GM12878 (cell line): ENCODE data around the gene NFE2L2. TPM values are rescaled to one million over a fixed set of nuclear protein-coding genes. Genes with fewer than 3 reads are reported as not detected.

Source experiments
- ATAC-seq: fragments of 200-7000 bp; cut with Tn5 transposase; 3 replicates; pipeline ENCODE4 v1.9.1; 2020; ENCODE audit warnings: mild to moderate bottlenecking, moderate library complexity
- BruUV-seq: library from RNA; stranded (reverse); fragments of 400-500 nt; replicated peaks from 2 replicates; lab custom pipeline; 2021; lab: Mats Ljungman, UMichigan
- CTCF ChIA-PET: fragments of 300-600 bp; sonication (Branson Sonifier 250); formaldehyde crosslinking; extraction: SDS; loops from one replicate; lab custom pipeline; 2021; ENCODE audit warnings: inconsistent platforms; lab: Yijun Ruan, JAX
- POLR2A ChIA-PET: fragments of 350-600 bp; formaldehyde crosslinking; extraction: SDS; loops from one replicate; lab custom pipeline; 2021; ENCODE audit warnings: inconsistent platforms; lab: Charles Lee
- RAD21 ChIA-PET: fragments of 300-600 bp; sonication (Branson Sonifier 250); formaldehyde crosslinking; loops from one replicate; lab custom pipeline; 2023; ENCODE audit warnings: antibody characterized with exemption; ENCODE audit not compliant: unreplicated experiment; lab: Charles Lee
- SMC1A ChIA-PET: fragments of 300-600 bp; sonication (Branson Sonifier 250); formaldehyde crosslinking; loops from one replicate; lab custom pipeline; 2023; ENCODE audit not compliant: unreplicated experiment, uncharacterized antibody; lab: Charles Lee
- DNase-seq: peaks from one replicate; pipeline ENCODE4 v3.0.0-alpha.2; 2011; ENCODE audit warnings: low read depth, low spot score
- FAIRE-seq: peaks from 3 replicates; lab custom pipeline; 2011; peaks lifted over from hg19 to GRCh38; lab: Jason Lieb, UNC
- H2AFZ ChIP-seq: 2 replicates; pipeline ENCODE4 v1.6.0; 2011; ENCODE audit warnings: low read depth, low read length, control low read depth; ENCODE audit not compliant: control insufficient read depth
- H3K27ac ChIP-seq: 2 replicates; pipeline ENCODE4 v1.5.1; 2011; ENCODE audit warnings: control low read depth; ENCODE audit not compliant: control insufficient read depth, insufficient read depth
- H3K27me3 ChIP-seq, 2 experiments: replicated peaks in 1 of 2; 2 replicates each; pipeline versions ENCODE4 v1.6.0 to v1.6.1; 2011; ENCODE audit warnings: low read length in 1 of 2; ENCODE audit not compliant: control insufficient read depth in 2 of 2, insufficient read depth in 2 of 2
- H3K36me3 ChIP-seq, 2 experiments: 2 replicates each; pipeline ENCODE4 v1.5.1; 2011; ENCODE audit warnings: low read length in 1 of 2; ENCODE audit not compliant: control insufficient read depth in 2 of 2, insufficient read depth in 2 of 2
- H3K4me1 ChIP-seq: 2 replicates; pipeline ENCODE4 v1.6.1; 2011; ENCODE audit warnings: mild to moderate bottlenecking, low read length, moderate library complexity, mixed read lengths; ENCODE audit not compliant: control insufficient read depth, insufficient read depth
- H3K4me2 ChIP-seq: 2 replicates; pipeline ENCODE4 v1.6.0; 2011; ENCODE audit warnings: control low read depth; ENCODE audit not compliant: control insufficient read depth, insufficient read depth
- H3K4me3 ChIP-seq: fragments of 200-600 bp; sonication (generic); 2 replicates; pipeline ENCODE4 v1.5.1; 2016
- H3K79me2 ChIP-seq: 2 replicates; pipeline ENCODE4 v1.6.0; 2011; ENCODE audit warnings: low read length; ENCODE audit not compliant: control insufficient read depth, insufficient read depth
- H3K9ac ChIP-seq: 2 replicates; pipeline ENCODE4 v1.8.0; 2011; ENCODE audit warnings: low read length, control low read depth, mixed read lengths; ENCODE audit not compliant: control insufficient read depth, insufficient read depth
- H3K9me3 ChIP-seq: replicated peaks from 3 replicates; pipeline ENCODE4 v1.5.1; 2011; ENCODE audit warnings: mild to moderate bottlenecking, low read length; ENCODE audit not compliant: control insufficient read depth, insufficient read depth
- H4K20me1 ChIP-seq: 2 replicates; pipeline ENCODE4 v1.6.0; 2011; ENCODE audit not compliant: control insufficient read depth, insufficient read depth
- CTCF ChIP-seq, 3 experiments: IDR thresholded peaks in 2 of 3; conservative IDR thresholded peaks in 1 of 3; 2 replicates each; pipeline ENCODE4 v1.5.1; 2011; ENCODE audit warnings: low read depth in 3 of 3, low read length in 3 of 3, mild to moderate bottlenecking in 3 of 3, control low read depth in 2 of 3, moderate library complexity in 2 of 3, inconsistent platforms in 1 of 3, mixed read lengths in 1 of 3; ENCODE audit not compliant: control insufficient read depth in 2 of 3, insufficient read depth in 1 of 3; ENCODE audit errors: extremely low read depth in 1 of 3
- KDM1A ChIP-seq: fragments of 200-600 bp; sonication (generic); IDR thresholded peaks from 2 replicates; pipeline ENCODE4 v1.6.1; 2016; ENCODE audit warnings: borderline replicate concordance
- NR2C2 ChIP-seq: IDR thresholded peaks from 2 replicates; pipeline ENCODE4 v1.6.1; 2011; ENCODE audit warnings: borderline replicate concordance, low read depth; ENCODE audit not compliant: control insufficient read depth, insufficient read length
- PML ChIP-seq: IDR thresholded peaks from 2 replicates; pipeline ENCODE4 v1.6.1; 2012; ENCODE audit warnings: low read length, inconsistent platforms
- RAD21 ChIP-seq: IDR thresholded peaks from 2 replicates; pipeline ENCODE4 v1.6.1; 2011; ENCODE audit warnings: mild to moderate bottlenecking, low read depth, low read length, moderate library complexity; ENCODE audit not compliant: insufficient read depth
- SMC3 ChIP-seq: IDR thresholded peaks from 2 replicates; pipeline ENCODE4 v1.6.1; 2011; ENCODE audit warnings: low read length, improper control_type of control experiment, borderline replicate concordance
- WGBS: methylation state at CpG from one replicate; pipeline ENCODE4 v1.1.6; 2016; ENCODE audit warnings: low lambda C conversion rate; ENCODE audit not compliant: insufficient replicate concordance, insufficient coverage; ENCODE audit errors: missing lambda C conversion rate; 5-methylcytosine and 5-hydroxymethylcytosine counted together
- in situ Hi-C: fragments of 300-500 bp; cut with MboI; formaldehyde crosslinking; loops from 9 replicates; pipeline ENCODE4 v1.14.3; 2018; ENCODE audit warnings: mixed read lengths
- intact Hi-C: fragments of 100-400 bp; cut with micrococcal nuclease; formaldehyde crosslinking; loops from one replicate; pipeline ENCODE4 v1.14.2; 2022; ENCODE audit not compliant: unreplicated experiment
- polyA plus RNA-seq, 11 experiments: library from polyadenylated mRNA; depleted of rRNA in 4 of 11; unstranded in 6 of 11; stranded (reverse) in 5 of 11; fragments of >200 nt; fragmentation: Nextera tagmentation in 4 of 11; fragmentation: Illumina TruSeq in 1 of 11; extraction: Ambion mirVana in 4 of 11; extraction: Trizol in 1 of 11; gene quantifications; 1 replicate in 1 of 11; 2 replicates in 10 of 11; pipeline versions ENCODE4 v1.2.1 to v1.2.3, GENCODE V29; 2011 to 2016; ENCODE audit warnings: inconsistent platforms in 2 of 11, missing spikeins in 2 of 11, low read depth in 1 of 11
- total RNA-seq, 4 experiments: library from RNA; depleted of rRNA in 3 of 4; stranded (reverse); fragments of >200 nt in 3 of 4; fragmentation: Illumina TruSeq in 1 of 4; extraction: Trizol in 1 of 4; gene quantifications; 2 replicates each; pipeline versions ENCODE4 v1.2.1 to v1.2.3, GENCODE V29; 2013 to 2021

NFE2L2 gene
- total and polyA plus RNA-seq, 10 of the 15 experiments (the other 5 are each of a cell fraction or from before 2014, with no cell fraction given): 18.4 to 69.8 (median 37.1) TPM

- no peak for DNase-seq
Measured at GRCh38 chr2:177296040-177296439, 31.5 kb upstream of the NFE2L2 start.

More at GRCh38 chr2:177296040-177296439, 31.5 kb upstream of the NFE2L2 start:
- intact Hi-C loops: loop anchor here (1.0 to 10.0 kb wide), 2 partner anchors 33 to 131 kb away; no protein-coding TSS in a partner anchor
- ChIA-PET SMC1A (interaction anchor here (0.6 to 5.7 kb wide), 16 partner anchors 13 to 147 kb away, joined by 3 to 126 read pairs (median 4); partner anchors contain the start of gene NFE2L2), RAD21 (interaction anchor here (0.6 to 2.7 kb wide), 12 partner anchors 14 to 147 kb away, joined by 3 to 38 read pairs (median 4); partner anchors contain the start of gene NFE2L2), CTCF (interaction anchor here (0.6 to 6.3 kb wide), 23 partner anchors 9 to 140 kb away, joined by 3 to 162 read pairs (median 4); partner anchors contain the start of gene NFE2L2), POLR2A (interaction anchor here (0.5 to 1.7 kb wide), 3 partner anchors 19 to 110 kb away, joined by 3 to 18 read pairs (median 3); partner anchors contain the start of gene NFE2L2)
- no peak overlapping the region for H3K9ac ChIP-seq
- no peak overlapping the region for H3K4me2 ChIP-seq
- no peak overlapping the region for H3K4me3 ChIP-seq
- H3K79me2 ChIP-seq: no peaks in the 10 kb centered on the region
- TF ChIP-seq RAD21: peak; percentile 45
- TF ChIP-seq CTCF (IDR thresholded peaks at IDR 0.05 in 2 of 3, conservative IDR thresholded peaks at IDR 0.05 in 1 of 3; ENCODE audit: control insufficient read depth in 2 of 3, extremely low read depth in 1 of 3, insufficient read depth in 1 of 3, low read depth in 3 of 3, low read length in 3 of 3): peak in 2 of 3 experiments; percentile 36 to 48; a peak in 2 of 6 replicates
- no peak for TF ChIP-seq PML
- peak; percentile 57 for TF ChIP-seq SMC3
- TF ChIP-seq KDM1A: no peak
- no peak for TF ChIP-seq NR2C2
- H3K9me3 ChIP-seq: no peaks in the 10 kb centered on the region
- H2AFZ ChIP-seq: no peak overlapping the region
- H3K27ac ChIP-seq: no peak overlapping the region
- no TSS peak for BruUV-seq
- 18% methylated on average over 3 of the region's 3 CpGs for WGBS
- in situ Hi-C loops: no loop called here
- H3K27me3 ChIP-seq: no peaks in the 10 kb centered on the region
- FAIRE-seq (peak; percentile 92), ATAC-seq (peak; percentile 86)
- H3K36me3 ChIP-seq: no peaks in the 10 kb centered on the region
- H3K4me1 ChIP-seq: peaks cover 5% of the 10 kb centered on the region; the same call in 1 of the 2 replicates
- H4K20me1 ChIP-seq: no peaks in the 10 kb centered on the region
